DMS 273 (cell line): Measurements from ENCODE around the gene PTPRK.

ENCODE experiments used
- DNase-seq: peaks from one replicate; lab custom pipeline; 2025; ENCODE audit not compliant: unreplicated experiment; lab: John Stamatoyannopoulos, UW

Gene PTPRK

DNA sequence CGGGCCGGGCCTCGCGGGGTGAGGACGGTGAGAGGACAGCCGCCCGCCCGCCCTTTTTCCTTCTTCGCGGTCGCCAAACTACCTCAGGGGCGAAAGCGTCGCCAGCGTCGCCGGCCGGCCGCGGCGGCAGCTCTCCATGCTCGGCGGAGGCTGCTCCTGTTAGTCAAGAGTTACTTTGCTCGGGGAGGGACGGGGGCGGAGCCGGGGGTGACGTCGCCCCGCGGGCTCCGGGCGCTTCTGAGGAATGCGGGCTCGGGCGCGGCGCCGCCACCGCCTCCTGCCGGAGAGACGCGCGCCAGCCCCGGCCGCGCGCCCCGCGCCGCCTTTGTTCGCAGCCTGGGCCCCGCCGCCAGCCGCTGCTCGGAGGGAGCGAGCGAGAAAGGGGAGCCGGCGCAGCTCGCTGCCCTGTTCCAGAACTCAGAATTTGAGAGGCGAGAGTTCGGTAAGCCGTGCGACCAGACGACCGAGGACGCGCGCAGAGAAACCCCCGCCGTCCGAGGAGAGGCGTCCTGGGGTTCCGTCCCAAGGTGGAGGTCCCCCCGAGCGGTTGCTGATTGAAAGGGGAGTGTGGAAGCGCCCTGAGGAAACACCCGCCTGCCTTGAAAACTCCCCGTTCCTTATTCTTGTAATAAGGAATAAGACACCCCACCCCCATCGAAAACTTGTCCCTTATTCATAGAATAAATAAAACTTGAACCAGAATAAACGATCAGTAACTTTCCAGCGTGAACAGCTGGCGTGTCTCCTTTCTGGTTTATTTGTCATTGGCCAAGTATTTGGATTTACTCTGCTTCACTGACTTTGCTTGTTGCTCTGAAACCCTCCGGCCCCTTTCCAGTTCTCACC, at the start of gene PTPRK:
PTPRK (minus strand) TSS at position 164 of the 846 bp plus-strand sequence. CDS start 241 bp downstream, outside the sequence.
- DNase-seq, result peak; percentile 97

DNA sequence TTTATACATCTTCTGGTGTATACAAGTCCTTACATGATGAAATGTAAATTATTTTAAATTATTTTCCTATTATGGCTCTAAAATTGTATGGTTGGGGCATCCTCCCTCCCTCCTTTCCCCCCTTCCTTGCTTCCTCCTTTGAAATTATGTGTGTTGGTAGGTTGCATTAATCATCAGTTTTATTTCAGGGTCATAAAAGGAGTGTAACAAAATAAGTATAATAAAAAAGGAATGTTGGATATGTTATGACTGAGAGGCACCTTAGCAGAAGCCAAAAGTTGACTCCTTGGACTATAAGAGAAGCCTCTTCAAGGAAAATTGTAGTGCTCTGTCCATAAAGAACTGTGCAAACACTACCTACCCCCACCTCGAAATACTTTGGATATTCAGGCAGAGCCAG, 46.6 kb upstream of the PTPRK start:
- DNase-seq, result no peak

DNA sequence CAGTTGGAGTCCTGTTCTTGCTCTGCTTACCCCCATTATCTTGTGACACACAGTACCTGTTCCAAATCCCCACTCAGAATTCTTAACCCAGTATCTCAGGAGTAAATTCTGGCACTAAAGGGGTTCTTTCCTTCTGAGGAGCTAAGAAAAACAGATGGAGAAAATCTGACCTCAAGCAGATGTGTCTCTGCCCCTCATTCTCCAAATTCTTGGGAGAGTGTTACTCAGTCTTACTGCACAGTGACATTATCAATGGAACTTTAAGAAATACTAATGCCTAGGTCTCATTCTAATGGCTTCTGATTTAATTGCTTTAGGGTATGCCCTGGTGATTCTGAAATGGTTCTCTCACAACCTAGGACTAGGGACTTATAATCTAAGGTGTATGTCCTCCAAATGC, 40.6 kb upstream of the PTPRK start:
- no peak for DNase-seq

DNA sequence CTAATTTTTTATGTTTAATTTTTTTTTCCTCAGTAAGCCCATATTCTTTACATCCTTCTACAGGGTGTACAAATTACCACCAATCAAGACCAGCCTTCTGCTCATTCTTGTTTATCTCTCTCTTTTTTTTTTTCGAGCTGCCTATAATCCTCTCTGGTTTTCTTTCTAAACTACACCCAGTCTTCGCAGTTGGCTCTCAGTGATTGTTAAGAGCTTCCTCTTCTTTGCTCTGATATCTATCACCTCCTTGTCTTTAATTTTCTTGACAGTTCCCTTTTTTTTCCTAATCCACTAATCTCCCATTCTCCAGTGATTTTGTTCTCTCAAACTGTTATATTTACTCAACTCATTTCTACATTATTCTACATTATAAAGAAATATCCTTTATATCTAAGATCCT, 38.5 kb upstream of the PTPRK start:
- no peak for DNase-seq

DNA sequence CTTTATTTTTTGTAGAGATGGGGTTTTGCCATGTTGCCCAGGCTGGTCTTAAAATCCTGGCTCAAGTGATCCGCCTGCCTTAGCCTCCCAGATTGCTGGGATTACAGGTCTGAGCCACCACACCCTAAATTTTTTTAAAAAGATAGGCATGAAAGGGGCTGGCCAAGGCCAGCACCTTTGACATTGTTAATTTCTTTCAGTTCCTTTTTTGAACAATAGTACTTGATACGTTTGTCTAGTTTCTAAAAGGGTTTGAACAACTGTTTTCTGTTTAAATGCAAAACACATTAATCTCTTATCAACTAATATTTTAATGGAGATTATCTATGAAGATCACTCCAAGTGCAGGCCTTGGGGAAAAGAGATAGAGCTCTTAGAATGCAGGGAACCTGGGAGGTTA, 37.6 kb upstream of the PTPRK start:
- DNase-seq, result no peak

DNA sequence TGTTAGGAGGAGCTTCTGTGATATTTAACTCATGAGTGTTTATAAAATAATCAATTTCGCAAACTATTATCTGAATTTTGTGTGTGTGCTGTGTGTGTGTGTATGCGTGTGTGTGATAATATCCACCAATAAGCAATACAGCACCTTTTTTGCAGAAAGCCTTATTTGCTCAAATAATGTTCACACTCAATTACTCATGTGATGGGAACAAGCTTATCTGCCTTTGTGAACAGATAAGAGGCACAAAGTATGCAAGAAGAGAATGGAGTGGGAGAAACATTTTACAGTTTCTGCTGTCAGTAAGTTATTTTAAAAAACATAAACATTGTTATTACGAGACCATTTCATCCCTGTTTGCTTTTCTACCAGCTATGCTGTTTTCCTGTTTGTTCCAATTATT, 36.7 kb upstream of the PTPRK start:
- no peak for DNase-seq

DNA sequence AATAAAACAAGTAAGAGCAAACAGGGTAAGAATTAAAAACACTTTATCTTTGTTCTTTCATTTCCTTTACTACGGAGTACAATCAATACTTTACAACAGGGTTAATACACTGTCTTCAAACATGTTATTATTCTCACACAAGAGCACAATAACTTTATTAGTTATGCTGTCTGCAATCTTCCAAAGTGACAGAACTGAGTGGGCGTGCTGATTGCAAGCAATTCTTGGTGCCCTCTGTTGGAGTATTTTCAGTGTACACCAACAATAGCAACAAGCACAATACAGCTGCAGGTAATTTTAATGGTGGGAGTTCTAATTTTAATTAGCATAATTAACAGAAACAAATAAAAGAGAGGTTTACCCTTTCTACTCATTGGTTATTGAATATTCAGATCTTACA, 33.9 kb upstream of the PTPRK start:
- DNase-seq, result peak; percentile 15

DNA sequence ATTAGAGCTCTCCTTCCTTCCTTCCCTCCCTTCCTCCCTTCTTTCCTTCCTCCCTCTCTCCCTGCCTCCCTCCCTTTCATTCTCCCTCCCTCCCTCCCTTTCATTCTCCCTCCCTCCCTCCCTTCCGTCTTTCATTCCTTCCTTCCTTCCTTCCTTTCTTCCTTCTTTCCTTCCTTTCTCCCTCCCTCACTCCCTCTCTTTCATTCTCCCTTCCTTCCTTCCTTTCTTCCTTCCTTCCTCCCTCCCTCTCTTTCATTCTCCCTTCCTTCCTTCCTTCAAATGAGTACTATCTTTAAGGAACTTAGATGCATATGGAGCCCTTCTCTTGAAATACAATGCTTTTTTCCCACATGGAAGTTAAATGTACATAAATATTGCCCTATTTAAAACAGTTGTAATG, 20.9 kb upstream of the PTPRK start:
- no peak for DNase-seq

DNA sequence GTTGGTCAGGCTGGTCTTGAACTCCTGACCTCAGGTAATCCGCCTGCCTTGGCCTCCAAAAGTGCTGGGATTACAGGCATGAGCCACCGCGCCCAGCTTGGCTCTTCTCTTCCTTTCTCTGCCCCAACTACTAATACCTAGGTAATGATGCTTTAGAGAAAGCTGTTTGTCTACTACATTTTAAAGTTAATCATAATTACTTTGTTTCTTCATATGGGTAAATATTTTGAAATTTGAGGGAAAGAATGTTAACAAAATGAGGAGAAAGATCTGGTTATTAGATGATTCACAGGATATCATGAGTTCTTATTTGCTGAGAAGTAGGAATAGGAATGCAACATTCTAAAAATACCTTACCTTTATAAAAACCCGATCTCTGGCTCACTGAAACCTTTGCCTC, 18.4 kb upstream of the PTPRK start:
- DNase-seq, result no peak

DNA sequence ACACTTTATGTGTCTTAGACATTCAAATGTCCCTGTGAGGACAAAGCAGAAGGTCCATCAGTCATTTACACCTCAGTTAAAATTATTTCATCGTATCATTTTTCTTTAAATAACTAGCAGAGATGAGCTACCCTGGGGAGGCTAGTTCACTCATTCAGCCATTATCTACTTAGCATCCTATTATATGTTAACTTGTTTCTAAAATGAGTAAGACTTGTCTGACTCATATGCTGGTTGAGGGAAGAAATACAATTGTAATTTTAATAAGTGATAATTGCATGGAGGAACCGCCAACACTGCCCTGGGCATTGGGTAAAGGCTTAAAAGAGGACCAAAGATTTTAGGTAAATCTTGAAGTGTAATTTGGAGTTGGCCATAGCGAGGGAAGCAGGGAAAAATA, 12.4 kb upstream of the PTPRK start:
- no peak for DNase-seq

DNA sequence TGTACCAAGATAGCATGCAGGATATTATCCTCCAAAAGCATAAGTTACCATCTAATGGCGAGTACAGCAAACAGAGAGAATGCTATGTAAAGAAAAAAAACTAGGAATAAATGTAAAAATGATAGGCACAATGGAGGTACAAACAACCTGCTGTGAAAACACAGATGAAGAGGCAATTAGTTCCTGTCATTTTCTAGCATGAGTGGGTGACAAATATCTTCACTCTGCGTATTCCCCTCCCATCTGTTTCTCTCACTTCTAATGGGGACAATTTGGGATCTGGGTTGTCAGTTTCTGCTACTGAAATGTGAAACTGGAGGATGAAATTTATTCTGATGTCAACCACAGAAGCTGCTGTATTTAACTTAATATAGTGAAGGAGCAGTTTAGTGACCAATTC, 11.7 kb upstream of the PTPRK start:
- no peak for DNase-seq

DNA sequence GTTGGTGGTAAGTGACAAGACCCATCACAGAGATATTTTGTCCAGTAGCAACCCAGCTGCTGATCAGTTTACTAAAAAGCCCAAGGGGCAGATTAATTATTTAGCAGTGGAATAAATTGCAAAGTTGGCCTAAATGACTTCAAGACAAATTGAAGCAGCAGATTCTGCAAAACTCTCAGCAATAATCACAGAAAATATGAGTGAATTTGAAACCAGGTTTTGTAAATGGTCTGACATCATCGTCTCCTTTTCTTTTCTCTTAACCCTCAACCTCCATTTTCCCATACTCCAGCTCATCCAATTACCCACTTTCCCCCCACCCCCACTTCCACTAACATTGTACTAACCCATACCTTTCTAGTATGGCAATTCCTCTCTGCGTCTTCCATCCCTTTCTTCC, 11.3 kb upstream of the PTPRK start:
- DNase-seq, result no peak

DNA sequence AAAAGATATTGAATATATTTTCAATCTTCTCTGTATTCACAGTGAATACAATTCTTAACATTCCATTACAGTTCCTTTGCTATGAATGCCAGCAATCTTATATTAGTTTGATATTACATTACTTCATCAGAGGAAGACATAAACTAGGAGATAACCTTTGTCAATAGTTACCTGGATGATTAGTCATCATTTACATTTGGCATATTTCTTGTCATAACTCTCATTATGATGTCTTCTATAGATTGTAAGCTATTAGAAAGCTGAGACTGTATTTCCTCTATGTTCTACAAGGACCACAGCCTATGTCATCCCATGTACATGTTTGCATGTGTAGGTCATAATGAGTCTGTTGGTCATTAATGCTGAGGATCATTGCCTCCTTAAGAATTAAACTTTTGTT, 7.8 kb upstream of the PTPRK start:
- DNase-seq, result no peak

DNA sequence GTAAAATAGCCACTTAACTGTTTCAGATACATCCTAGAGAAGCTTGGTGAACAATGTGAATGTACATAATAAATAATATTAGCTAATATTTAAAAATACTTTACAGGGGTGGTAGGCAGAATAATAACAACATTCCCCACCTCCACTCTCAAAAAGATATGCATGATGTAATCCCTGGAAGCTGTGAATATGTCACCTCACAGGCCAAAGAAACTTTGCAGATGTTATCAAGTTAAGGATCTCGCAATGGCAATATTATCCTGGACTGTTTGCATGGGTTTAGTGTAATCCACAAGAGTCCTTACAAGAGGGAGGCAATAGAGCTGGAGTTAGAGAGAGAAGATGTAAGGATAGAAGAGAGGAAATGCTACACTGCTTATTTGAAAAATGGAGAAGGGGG, 7.0 kb upstream of the PTPRK start:
- DNase-seq, result peak; percentile 25

DNA sequence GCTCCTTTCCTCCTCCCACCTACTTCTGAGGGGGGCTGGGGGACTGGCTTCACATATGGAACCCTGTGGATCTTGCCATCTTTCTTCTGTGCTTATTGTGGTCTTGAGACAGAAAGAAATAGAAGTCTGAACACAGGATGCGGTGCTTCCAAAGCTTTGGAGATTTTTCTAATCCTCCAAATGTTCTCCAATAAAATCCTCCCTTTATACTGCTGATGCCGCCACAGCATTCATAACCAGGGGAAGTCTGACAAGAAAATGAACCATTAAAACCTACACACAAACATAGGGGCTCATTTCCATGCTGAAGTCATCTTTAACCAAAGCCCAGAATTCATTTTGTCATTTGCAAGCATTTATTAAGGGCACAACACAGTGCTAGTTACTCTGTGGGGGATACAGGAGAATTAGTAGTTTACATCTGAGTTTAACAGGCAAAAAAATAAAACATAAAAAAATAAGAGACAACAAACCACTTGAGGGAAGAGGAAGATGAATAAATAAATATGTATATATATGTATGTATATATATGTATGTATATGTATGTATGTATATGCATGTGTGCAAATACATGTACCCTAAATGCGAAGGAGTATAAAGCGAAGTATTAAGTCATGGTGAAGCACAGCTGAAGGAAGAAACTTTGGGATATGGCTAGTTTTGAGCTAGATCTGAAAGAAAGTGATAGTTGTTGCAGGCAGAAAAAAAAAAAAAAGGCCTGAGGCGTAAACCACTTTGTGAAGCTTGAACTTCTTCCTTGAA, 5.9 kb upstream of the PTPRK start:
- DNase-seq, result no peak

DNA sequence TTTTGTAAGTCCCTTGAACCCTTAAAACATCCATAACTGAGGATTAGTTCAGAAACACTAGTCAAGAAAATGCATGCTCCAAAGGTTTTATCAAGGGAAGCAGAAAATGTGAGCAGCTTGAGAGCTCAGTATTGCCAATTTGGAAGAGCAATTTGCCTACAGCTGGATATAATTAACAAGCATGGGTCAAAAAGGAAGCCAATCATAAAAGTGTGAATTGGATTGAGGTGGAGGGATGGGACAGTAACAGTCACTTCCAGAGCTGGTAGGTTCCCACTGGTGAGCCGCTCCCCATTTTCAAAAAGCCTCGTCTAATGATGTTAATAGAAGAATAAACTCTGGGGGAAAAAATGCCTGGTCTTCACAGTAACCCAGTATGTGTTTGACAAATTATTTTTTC, 5.0 kb upstream of the PTPRK start:
- DNase-seq, result peak; percentile 17

DNA sequence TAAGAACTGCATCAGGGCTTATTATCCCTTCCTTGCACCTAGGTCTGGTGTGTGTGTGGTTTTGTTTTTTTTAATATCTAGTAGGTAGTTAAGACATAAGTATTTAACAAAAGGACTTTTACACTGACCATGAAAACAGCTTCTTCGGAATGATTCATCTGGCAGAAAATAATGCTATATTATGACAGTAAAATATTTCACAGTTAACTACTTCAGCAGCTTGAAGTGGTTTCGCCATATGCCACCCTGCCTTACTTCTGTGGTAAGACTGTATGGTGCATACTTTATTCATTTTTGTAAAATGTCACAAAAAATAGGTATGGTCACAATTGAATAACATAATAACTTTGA, 858 bp upstream of the PTPRK start:
- peak; percentile 78 for DNase-seq

DNA sequence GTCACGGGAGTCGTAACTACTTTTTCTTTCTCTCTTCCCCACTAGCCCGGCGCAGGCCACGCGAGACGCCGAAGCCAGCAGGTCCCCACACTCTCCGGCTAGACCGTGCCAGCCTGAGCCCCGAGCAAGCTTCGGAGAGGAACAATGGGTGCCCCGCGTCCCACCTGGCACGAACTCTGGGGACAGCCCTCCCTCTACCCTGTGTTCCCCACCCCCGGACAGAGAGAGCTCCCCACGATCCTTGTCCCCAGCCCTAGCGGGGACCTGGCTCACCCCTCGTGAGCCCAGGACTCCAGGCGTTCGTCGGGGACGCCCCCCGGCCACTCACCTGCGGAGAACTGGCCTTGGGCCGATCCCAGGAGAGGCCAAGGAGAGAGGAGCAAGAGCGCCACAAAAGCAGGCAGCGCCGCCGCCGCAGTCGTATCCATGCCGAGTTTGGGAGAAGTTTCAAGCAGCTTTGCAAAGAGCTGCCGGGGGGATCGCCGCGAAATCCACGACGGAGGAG, 416 bp downstream of the PTPRK start:
- DNase-seq, result peak; percentile 91

DNA sequence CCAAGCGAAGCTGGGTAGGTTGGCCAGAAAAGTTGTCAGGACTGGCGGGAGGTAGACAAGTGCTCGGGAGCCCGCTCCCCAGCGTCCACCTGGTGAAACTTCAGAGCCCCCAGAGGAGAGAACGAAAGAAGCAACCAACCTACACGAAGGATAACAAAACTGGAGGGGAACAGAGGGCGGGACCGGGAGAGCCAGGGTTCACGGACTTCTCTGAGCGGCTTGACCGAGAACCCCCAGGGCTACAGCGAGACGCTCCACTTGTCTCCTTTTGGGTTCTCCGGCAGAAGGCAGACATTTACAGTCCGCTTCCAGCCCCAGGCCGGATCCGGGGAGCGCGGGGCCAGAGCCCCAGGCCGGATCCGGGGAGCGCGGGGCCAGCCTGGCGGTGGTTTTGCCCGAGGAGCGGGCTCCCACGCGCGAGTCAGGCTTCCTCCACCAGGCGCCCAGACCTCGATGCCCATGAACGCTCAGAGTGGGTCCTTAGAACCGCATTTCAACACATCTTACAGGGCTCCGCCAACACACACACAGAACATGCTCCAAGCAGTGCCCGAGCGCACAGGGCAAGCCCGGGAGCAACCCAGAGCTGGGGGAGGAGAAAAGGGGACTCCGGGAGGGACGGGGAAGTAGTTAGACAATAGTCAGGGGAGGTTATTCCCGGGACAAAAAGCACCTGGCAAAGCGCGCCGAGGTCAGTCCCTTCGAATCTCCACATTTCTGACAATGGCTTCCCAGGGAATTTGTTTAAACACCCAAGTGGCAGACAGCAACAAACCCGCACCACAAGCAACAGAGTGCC, 1.1 kb downstream of the PTPRK start:
- DNase-seq, result peak; percentile 90

DNA sequence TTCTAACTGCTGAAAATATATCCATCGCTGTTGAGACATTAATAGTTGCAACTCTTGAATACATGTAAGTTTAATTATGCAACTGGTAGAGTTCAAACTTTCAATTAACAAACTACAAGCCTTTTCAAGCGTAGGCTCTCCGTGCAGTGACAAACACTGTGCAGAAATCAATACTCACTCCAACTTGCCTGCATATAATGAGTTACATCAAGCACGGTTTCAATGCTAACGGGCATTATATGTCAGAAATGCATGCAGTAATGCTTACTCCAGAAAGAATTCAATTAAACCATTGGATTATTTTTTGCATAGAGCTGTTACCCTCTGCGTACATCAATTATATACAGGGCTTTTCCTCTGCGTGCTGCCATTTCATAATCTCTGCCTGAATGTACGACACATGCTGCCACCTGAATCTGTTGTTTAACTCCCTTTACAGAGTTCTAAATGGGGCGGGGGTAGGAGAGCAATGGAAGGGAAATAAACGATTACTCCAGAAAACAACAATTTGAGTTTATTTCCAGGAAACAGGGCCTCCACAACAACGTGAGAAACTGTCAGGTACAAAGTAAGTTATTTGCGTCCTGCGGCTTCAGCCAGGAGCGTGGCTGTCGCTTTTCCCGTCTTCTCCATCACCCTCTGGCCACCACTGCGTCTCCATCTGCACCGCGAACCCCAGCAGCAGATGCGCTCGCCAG, 1.8 kb downstream of the PTPRK start:
- no peak for DNase-seq

DNA sequence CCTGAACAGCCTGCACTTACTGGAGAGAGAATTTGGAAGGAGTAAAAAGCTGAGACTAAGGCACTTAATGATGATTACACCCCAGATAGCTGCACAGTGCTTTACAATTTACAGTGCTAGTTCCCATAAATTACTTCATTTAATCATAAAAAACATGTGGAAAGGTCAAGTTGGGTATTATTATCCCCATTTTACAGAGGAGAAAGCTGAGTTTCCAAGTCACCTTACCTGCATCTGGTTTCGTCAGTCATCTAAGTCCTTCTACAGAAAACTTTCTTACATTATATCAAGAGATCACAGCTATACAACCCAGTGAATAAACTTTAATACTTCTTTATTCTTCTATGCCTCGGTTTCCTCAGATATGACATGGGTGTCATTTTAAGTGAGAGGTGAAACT, 3.3 kb downstream of the PTPRK start:
- no peak for DNase-seq
